SK-N-SH treated with all-trans-retinoic acid at 6 μM for 48 hours (cell line): Measurements from ENCODE around the gene ANKHD1.

Experiments
- ATAC-seq: fragments of 200-7000 bp; cut with Tn5 transposase; 3 replicates; pipeline ENCODE4 v1.9.1; 2020; ENCODE audit warnings: mild to moderate bottlenecking, moderate library complexity
- CSDC2 ChIP-seq: fragments of 250-450 bp; sonication (Bioruptor Pico); IDR thresholded peaks from 2 replicates; pipeline ENCODE4 v1.5.0; 2020; ENCODE audit warnings: mild to moderate bottlenecking, moderate library complexity
- CSRNP3 ChIP-seq: fragments of 250-450 bp; sonication (Bioruptor Pico); IDR thresholded peaks from 2 replicates; pipeline ENCODE4 v1.5.1; 2021; ENCODE audit warnings: mild to moderate bottlenecking, moderate library complexity
- ESRRG ChIP-seq: fragments of 250-450 bp; sonication (Bioruptor Pico); IDR thresholded peaks from 2 replicates; pipeline ENCODE4 v1.6.1; 2021; ENCODE audit warnings: mild to moderate bottlenecking
- GLIS3 ChIP-seq: fragments of 250-450 bp; sonication (Bioruptor Pico); IDR thresholded peaks from 2 replicates; pipeline ENCODE4 v1.5.0; 2020; ENCODE audit warnings: mild to moderate bottlenecking, moderate library complexity
- OSR1 ChIP-seq: fragments of 250-450 bp; sonication (Bioruptor Pico); IDR thresholded peaks from 2 replicates; pipeline ENCODE4 v1.8.0; 2022; ENCODE audit warnings: moderate library complexity, mild to moderate bottlenecking, inconsistent platforms
- PPARA ChIP-seq: fragments of 250-450 bp; sonication (Bioruptor Pico); IDR thresholded peaks from 2 replicates; pipeline ENCODE4 v1.5.0; 2020; ENCODE audit warnings: mild to moderate bottlenecking, borderline replicate concordance
- SNAI2 ChIP-seq: fragments of 250-450 bp; sonication (Bioruptor Pico); IDR thresholded peaks from 2 replicates; pipeline ENCODE4 v1.5.0; 2020; ENCODE audit warnings: mild to moderate bottlenecking, moderate library complexity
- TCF4 ChIP-seq: fragments of 250-450 bp; sonication (Bioruptor Pico); IDR thresholded peaks from 2 replicates; pipeline ENCODE4 v1.8.0; 2021; ENCODE audit warnings: mild to moderate bottlenecking, moderate library complexity, borderline replicate concordance
- ZFP3 ChIP-seq: fragments of 250-450 bp; sonication (Bioruptor Pico); IDR thresholded peaks from 2 replicates; pipeline ENCODE4 v1.5.0; 2020; ENCODE audit warnings: mild to moderate bottlenecking, moderate library complexity
- ZFP30 ChIP-seq: fragments of 450-650 bp; formaldehyde crosslinking; IDR thresholded peaks from 2 replicates; pipeline ENCODE4 v1.5.0; 2022; ENCODE audit warnings: mild to moderate bottlenecking, moderate library complexity
- ZNF565 ChIP-seq: fragments of 450-650 bp; formaldehyde crosslinking; conservative IDR thresholded peaks from 2 replicates; pipeline ENCODE4 v1.5.0; 2020; ENCODE audit warnings: low read depth, mild to moderate bottlenecking, moderate library complexity
- ZNF70 ChIP-seq: fragments of 450-650 bp; formaldehyde crosslinking; IDR thresholded peaks from 2 replicates; pipeline ENCODE4 v1.5.0; 2020; ENCODE audit warnings: mild to moderate bottlenecking, moderate library complexity
- TF ChIP-seq, protein P1 (sequence below): fragments of 250-450 bp; sonication (Bioruptor Pico); IDR thresholded peaks from 2 replicates; pipeline ENCODE4 v1.8.0; 2020; ENCODE audit warnings: mild to moderate bottlenecking, moderate library complexity, borderline replicate concordance

Gene ANKHD1

DNA sequence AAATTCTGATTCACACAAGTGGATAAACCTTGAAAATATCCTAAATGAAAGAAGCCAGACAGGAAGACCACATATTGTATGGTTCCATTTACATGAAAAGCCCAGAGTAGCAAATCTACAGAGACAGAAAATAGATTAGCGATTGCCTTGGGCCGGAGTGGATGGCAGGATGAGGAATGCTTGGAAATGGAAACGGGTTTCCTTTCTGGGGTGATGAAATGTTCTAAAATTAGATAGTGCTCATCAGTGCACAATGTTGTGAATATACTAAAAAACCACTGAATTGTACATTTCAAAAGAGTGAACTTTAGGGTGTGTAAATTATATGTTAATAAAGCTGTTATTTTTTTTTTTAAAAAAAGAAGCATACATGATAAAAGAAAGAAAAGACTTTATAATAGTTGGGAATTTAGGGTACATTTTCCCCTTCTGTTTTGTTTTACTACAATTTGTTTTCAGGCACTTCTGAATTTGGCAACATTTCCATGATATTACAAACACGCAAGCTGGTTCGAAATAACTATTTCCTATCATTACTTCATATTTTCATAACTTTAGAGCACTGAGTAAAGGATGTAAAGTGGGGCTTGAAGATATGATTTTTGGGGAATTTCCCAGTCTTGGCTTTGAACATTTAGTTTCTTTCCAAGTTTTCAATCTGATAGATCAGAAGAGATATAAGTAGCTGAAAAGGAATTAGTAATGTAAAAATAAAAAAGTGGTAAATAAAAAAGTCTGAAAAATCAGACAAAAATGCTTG, 186.9 kb downstream of the ANKHD1 start:
- no peak for ATAC-seq
- TF ChIP-seq TCF4 (CRISPR knock-in tag): no peak
- TF ChIP-seq GLIS3: no peak
- no peak for TF ChIP-seq CSRNP3
- no peak for TF ChIP-seq SNAI2 (CRISPR knock-in tag)
- no peak for TF ChIP-seq OSR1 (CRISPR knock-in tag)
- TF ChIP-seq ZFP3 (CRISPR knock-in tag): no peak
- no peak for TF ChIP-seq ZNF70 (CRISPR knock-in tag)
- no peak for TF ChIP-seq ZFP30
- TF ChIP-seq PPARA (CRISPR knock-in tag): no peak
- no peak for TF ChIP-seq ZNF565 (CRISPR knock-in tag)
- TF ChIP-seq, protein P1, sequence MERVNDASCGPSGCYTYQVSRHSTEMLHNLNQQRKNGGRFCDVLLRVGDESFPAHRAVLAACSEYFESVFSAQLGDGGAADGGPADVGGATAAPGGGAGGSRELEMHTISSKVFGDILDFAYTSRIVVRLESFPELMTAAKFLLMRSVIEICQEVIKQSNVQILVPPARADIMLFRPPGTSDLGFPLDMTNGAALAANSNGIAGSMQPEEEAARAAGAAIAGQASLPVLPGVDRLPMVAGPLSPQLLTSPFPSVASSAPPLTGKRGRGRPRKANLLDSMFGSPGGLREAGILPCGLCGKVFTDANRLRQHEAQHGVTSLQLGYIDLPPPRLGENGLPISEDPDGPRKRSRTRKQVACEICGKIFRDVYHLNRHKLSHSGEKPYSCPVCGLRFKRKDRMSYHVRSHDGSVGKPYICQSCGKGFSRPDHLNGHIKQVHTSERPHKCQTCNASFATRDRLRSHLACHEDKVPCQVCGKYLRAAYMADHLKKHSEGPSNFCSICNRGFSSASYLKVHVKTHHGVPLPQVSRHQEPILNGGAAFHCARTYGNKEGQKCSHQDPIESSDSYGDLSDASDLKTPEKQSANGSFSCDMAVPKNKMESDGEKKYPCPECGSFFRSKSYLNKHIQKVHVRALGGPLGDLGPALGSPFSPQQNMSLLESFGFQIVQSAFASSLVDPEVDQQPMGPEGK (CRISPR knock-in tag): no peak
- no peak for TF ChIP-seq CSDC2 (CRISPR knock-in tag)
- TF ChIP-seq ESRRG (CRISPR knock-in tag): no peak
- TF ChIP-seq, all 23 proteins: peak for 0
